GM18858 (cell line): ENCODE measurements around the gene TPD52L2.
"Not testable (repeated sequence)": the region's sequence is repeated elsewhere in the genome, so short reads cannot be mapped to it uniquely, and the experiment has no call there.

Experiments
- ATAC-seq: cut with Tn5 transposase; IDR thresholded peaks from one replicate; pipeline ENCODE4 v1.9.1; 2021; ENCODE audit not compliant: unreplicated experiment

TPD52L2 gene

DNA sequence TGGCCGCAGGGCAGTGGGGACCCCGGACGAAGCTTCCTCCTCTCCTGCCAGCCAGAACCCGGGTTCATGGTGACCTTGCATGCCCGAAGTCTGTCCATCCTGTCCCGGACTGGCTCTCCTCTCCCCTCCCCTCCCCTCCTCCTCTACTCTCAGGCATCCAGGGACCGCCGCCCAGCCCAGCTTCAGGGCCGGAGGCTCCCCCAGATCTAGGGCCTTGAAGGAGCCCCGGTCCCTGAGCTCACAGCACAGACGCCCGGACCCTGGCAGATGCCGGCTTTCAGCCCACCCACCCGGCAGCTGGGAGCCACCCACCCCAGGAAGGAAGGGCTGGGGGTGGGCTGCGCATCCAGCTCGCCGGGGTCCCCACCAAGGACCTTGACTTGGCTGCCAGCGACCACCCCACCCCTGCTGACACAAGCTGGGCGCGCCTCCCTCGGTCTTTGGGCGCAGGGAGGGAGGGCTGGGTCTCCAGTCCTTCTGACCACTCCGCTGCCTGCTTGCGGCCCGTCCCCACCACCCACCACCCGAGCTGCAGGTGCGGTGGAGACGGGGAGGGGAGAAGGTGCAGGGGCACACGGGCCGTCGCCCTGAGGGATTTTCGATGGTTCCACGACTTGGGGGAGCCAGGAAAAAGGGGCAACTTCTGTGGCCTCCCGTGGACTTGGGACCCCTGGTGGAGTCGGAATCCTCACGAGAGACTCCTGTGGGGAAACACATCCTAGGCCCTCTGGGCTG, 9.5 kb upstream of the TPD52L2 start:
- no peak for ATAC-seq

- ATAC-seq: no peak
These were observed 9.0 kb upstream of the TPD52L2 start for GRCh38 chr20:63856098-63856511.

- no peak for ATAC-seq
These were observed 7.2 kb upstream of the TPD52L2 start for GRCh38 chr20:63857764-63858392.

GRCh38 chr20:63858393-63859165, 6.5 kb upstream of the TPD52L2 start:
- no peak for ATAC-seq

DNA sequence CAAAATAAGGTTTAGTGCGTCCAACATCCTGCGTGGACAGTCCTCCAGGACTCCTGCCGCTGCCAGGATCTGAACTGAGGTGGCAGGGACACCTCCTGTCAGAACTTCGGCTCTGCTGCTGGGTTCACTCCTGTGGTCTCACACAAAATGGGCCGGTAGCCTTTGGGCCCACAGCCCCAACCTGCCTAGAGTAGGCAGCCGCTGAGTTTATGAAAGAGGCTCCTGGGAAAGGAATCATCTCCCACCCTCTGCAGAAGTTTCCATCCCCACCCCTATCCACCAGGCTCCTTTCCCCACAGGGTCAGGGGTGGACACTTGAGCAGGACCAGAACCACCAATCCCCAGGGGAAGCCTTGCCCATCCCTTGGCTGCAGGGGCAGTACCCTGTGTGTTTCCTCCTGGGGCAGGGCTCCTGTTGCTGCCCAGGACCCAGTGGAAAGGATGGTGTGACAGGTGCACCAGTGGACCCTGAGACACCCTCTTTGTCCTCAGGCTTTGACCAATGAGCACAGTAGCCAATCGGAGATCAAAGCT, 5.8 kb upstream of the TPD52L2 start:
- no peak for ATAC-seq

- no peak for ATAC-seq
These were observed 4.6 kb upstream of the TPD52L2 start for GRCh38 chr20:63860325-63861051.

GRCh38 chr20:63861365-63861934, 3.6 kb upstream of the TPD52L2 start, which contains the start of gene ABHD16B:
TSS of gene ABHD16B (plus strand) at chr20:63861498. CDS start at chr20:63861541, 43 bp downstream.
- no peak for ATAC-seq

DNA sequence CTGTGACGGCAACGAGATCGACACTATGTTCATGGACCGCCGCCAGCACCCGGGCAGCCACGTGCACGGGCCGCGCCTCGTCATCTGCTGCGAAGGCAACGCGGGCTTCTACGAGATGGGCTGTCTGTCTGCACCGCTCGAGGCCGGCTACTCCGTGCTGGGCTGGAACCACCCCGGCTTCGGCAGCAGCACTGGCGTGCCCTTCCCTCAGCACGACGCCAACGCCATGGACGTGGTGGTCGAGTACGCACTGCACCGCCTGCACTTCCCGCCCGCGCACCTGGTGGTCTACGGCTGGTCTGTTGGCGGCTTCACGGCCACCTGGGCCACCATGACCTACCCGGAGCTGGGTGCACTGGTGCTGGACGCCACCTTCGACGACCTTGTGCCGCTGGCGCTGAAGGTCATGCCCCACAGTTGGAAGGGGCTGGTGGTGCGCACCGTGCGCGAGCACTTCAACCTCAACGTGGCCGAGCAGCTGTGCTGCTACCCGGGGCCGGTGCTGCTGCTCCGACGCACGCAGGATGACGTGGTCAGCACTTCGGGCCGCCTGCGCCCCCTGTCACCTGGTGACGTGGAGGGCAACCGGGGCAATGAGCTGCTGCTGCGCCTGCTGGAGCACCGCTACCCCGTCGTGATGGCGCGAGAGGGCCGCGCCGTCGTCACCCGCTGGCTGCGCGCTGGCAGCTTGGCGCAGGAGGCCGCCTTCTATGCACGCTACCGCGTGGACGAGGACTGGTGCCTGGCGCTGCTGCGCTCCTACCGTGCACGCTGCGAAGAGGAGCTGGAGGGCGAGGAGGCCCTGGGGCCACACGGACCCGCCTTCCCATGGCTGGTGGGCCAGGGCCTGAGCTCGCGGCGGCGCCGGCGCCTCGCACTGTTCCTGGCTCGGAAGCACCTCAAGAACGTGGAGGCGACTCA, 2.8 kb upstream of the TPD52L2 start:
- ATAC-seq: no peak

- ATAC-seq: no peak
These were observed 1.9 kb upstream of the TPD52L2 start for GRCh38 chr20:63863021-63863797.

- ATAC-seq: peak; percentile 56
These were observed 1.1 kb upstream of the TPD52L2 start for GRCh38 chr20:63863798-63864544.

- no peak for ATAC-seq
These were observed 509 bp upstream of the TPD52L2 start for GRCh38 chr20:63864545-63864977.

DNA sequence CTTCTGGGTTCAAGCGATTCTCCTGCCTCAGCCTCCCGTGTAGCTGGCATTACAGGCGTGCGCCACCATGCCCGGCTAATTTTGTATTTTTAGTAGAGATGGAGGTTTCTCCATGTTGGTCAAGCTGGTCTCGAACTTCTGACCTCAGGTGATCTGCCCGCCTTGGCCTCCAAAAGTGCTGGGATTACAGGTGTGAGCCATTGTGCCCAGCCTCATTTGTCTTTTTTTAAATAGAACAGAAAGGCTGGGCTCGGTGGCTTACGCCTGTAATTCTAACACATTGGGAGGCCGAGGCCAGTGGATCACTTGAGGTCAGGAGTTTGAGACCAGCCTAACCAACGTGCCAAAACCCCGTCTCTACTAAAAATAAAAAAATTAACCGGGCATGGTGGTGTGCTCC, 2.0 kb downstream of the TPD52L2 start:
- ATAC-seq: not testable (repeated sequence)

GRCh38 chr20:63868264-63868663, 3.2 kb downstream of the TPD52L2 start:
- ATAC-seq: no peak

DNA sequence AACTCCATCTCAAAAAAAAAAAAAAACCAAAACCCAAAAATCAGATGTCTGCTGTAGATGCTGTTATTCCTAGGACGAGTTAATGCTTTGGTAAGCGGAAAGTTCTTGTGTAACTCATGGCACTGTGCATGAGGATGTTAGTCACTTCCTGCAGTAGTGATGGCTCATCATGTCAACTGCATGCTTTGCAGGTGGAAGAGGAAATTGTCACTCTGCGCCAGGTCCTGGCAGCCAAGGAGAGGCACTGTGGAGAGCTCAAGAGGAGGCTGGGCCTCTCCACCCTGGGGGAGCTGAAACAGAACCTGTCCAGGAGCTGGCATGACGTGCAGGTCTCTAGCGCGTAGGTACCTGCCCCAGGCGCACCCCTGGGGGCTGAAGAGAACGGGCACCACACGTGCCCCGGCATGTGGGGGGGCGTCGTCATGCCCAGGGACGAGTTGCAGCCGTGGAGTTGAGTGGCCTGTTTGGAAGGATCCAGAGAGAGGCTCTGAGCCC, 8.5 kb downstream of the TPD52L2 start:
- ATAC-seq: no peak

GRCh38 chr20:63874241-63874640, 9.2 kb downstream of the TPD52L2 start:
- not testable (repeated sequence) for ATAC-seq

GRCh38 chr20:63876489-63877036, 11.5 kb downstream of the TPD52L2 start:
- no peak for ATAC-seq

DNA sequence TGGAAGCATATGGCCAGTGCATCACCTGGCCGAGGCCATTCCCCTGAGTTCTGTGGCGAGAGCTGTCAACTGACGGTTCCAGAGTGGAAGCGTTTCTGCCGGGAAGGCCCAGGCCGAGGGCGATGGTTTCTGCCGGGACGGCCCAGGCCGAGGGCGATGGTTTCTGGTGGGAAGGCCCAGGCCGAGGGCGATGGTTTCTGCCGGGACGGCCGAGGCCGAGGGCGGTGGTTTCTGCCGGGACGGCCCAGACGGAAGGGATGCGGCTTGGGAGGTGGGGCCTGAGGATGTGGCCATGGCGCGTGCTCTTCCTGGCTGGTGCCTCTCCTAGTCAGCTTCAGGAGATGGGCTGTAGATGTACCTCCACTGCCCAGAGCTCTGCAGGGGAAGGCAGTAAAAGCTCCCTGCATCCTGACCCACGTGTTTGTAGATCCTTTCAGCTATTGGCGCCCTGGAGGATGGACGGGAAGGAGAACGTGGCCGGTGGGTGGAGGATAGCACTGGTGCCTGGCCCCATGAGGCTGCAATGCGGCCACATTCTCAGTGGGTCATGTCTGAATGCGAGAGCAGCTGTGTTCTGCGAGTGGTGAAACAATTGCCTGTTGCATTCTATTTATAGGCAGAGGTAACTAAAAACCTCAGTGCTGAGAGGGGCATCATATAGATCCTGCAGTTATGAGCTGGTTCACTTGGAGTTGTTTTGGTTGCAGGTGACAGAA, 12.8 kb downstream of the TPD52L2 start:
- no peak for ATAC-seq
